Upper lobe of left lung (tissue), 4 donors: ENCODE data around the gene TSPYL1.

ENCODE experiments used
- EP300 ChIP-seq, 4 donors: sonication (generic); formaldehyde crosslinking; IDR thresholded peaks; one replicate each; pipeline ENCODE4 v1.5.1; 2017; ENCODE audit warnings: antibody characterized with exemption in 4 of 4, control low read depth in 2 of 4
- POLR2A ChIP-seq, 4 donors: fragments of 450-650 bp; IDR thresholded peaks; one replicate each; pipeline ENCODE4 v1.5.1; 2016 to 2017; ENCODE audit warnings: antibody characterized with exemption in 4 of 4, mild to moderate bottlenecking in 2 of 4
- POLR2AphosphoS5 ChIP-seq, 2 donors: sonication (generic); formaldehyde crosslinking; IDR thresholded peaks; one replicate each; pipeline ENCODE4 v1.5.1; 2017; ENCODE audit warnings: antibody characterized with exemption in 2 of 2
- TF ChIP-seq, protein P1 (sequence below), 6 experiments: fragments of 450-650 bp in 4 of 6; fragments of 200-600 bp in 2 of 6; sonication (generic) in 2 of 6; IDR thresholded peaks; one replicate each; pipeline ENCODE4 v1.5.1; 2016 to 2019; ENCODE audit warnings: antibody characterized with exemption in 6 of 6

DNA sequence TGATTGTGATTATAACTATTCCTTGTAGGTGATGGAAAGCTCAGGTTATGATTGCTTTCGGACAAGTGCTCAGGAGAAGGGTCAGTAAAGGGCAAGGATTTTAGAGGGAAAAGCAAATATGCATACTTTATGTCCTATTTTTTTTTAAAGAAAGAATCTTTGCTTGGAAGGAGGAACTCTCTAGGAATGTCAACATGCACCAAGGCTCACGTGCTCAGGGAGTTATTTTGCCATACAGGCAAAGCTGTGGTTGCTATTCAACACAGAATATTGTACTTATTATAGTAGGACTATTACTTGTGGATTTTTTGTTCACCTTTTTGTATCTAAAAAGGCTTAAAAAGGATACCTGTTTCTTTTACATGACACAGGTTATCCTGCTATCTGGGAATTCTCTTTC is 3.0 kb upstream of the TSPYL1 start:
- no peak for TF ChIP-seq POLR2AphosphoS5 (IDR thresholded peaks at IDR 0.05)
- TF ChIP-seq, protein P1, sequence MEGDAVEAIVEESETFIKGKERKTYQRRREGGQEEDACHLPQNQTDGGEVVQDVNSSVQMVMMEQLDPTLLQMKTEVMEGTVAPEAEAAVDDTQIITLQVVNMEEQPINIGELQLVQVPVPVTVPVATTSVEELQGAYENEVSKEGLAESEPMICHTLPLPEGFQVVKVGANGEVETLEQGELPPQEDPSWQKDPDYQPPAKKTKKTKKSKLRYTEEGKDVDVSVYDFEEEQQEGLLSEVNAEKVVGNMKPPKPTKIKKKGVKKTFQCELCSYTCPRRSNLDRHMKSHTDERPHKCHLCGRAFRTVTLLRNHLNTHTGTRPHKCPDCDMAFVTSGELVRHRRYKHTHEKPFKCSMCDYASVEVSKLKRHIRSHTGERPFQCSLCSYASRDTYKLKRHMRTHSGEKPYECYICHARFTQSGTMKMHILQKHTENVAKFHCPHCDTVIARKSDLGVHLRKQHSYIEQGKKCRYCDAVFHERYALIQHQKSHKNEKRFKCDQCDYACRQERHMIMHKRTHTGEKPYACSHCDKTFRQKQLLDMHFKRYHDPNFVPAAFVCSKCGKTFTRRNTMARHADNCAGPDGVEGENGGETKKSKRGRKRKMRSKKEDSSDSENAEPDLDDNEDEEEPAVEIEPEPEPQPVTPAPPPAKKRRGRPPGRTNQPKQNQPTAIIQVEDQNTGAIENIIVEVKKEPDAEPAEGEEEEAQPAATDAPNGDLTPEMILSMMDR (IDR thresholded peaks at IDR 0.05) = no peak
- TF ChIP-seq POLR2A (IDR thresholded peaks at IDR 0.05) = no peak
- no peak for TF ChIP-seq EP300 (IDR thresholded peaks at IDR 0.05)
